GM12873 (cell line): Measurements from ENCODE around the gene PLXNA2.

Experiments used
- CTCF ChIP-seq: IDR thresholded peaks from 2 replicates; pipeline ENCODE4 v1.5.1; 2012; ENCODE audit warnings: low read depth, mild to moderate bottlenecking, moderate library complexity, low read length, control low read depth; ENCODE audit not compliant: insufficient read depth; ENCODE audit errors: missing control alignments

PLXNA2 gene

DNA sequence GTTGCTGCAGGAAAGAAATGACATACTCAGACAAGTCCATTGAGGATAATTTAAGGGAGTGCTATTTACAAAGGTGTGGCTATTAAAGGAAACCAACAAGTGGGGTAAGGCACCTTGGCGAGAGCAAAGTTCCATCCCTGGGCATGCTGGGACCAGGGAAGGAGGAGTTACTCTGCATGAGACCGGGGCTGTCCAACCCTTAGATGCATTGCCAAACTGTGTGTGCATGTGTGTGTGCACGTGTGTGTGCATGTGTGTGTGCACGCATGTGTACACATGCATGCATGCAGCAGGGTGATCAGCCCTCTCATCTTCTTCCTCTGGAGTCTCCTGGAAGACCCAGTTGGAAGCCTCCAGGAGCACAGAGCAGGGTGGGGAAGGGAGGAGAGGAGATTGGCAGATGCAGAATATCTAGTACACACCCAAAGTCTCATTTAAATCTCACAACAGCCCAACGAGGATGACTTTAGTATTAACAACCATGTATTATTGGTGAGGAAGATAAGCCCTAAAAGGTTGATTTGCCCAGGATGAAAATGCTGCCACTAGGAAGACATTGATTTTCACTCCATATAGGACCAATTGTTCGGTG lies 261.0 kb downstream of the PLXNA2 start:
- no peak for TF ChIP-seq CTCF

DNA sequence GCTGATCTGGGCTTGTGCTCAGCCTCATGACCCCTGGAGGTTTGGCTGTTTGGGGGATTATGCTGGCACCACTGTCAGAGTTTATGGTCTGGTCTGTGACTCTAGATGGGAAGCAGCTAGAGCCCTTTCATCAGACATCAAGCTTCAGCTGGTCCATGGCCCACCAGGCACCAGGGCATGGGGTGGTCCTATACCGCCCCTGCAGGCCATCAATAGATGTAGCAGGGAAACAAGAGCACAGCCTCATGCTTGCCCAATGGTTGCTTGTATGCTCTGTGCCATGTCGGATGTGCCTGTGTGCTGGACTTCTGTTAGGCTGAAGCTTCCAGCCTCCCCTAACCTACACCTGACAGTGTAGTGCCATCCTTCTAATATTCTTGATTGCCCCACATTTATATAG lies 262.2 kb downstream of the PLXNA2 start:
- peak; percentile 81 for TF ChIP-seq CTCF

DNA sequence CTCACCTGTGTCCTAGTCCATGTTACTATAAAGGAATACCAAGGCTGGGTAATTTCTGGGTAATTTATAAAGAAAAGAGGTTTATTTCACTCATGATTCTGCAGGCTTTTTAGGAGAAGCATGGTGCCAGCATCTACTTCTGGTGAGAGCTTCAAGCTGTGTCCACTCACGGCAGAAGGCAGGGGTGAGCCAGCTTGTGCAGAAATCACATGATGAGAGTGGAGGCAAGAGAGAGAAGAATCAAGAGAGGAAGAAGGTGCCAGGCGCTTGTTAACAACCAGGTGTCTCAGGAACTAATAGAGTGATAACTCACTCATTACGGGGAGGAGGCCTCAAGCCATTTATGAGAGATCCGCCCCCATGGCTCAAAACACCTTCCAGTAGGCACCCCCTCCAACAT lies 265.7 kb downstream of the PLXNA2 start:
- no peak for TF ChIP-seq CTCF

GRCh38 chr1:207977876-207978275 lies 266.3 kb downstream of the PLXNA2 start:
- no peak for TF ChIP-seq CTCF

DNA sequence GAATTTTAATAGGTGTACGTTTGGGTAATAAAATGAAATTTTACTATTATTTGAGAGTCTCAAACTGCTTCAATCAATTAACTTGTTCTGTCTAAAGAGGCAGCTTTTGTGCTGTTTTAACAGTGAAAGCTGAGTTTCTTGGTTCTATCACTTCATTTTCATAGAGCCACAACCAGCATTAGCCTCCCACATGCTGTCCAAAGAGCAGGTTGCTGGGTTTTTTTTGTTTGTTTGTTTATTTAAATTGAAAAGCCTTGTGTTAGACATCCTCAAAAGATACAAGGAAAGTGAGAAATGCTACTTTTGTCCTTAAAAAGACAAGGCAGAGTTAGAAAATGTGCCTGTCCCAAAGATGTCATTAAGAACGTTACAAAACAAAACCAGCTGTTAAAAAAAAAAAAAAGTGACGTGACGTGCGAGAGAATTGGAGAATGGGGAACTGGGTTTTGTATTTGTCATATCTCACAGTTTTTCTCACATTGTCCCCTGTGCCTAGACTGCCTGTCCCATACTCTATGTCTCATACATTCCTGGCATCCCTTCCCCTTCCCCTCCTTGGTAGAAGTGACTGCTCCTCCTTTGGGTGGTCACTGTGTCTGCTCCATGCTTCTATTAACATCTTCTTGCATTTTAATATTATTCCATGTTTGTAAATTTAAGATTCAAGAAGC lies 270.2 kb downstream of the PLXNA2 start:
- TF ChIP-seq CTCF: no peak

GRCh38 chr1:207972337-207972736 lies 271.8 kb downstream of the PLXNA2 start:
- no peak for TF ChIP-seq CTCF
